Smooth muscle cell (in vitro differentiated cells): ENCODE measurements around the gene TLX2. TPM values are rescaled to one million over a fixed set of nuclear protein-coding genes. Genes with fewer than 3 reads are reported as not detected.
A peak's percentile ranks its signal among the peaks of the same experiment; 100 is the strongest.

Experiments used
- DNase-seq: peaks from one replicate; lab custom pipeline; 2025; ENCODE audit not compliant: unreplicated experiment; lab: John Stamatoyannopoulos, UW
- H2AFZ ChIP-seq: fragments of 200-600 bp; sonication (generic); 2 replicates; pipeline ENCODE4 v1.6.0; 2016; ENCODE audit warnings: antibody characterized with exemption, low read depth, mild to moderate bottlenecking
- H3F3A ChIP-seq: fragments of 200-600 bp; sonication (generic); 2 replicates; pipeline ENCODE4 v1.6.0; 2017; ENCODE audit warnings: antibody characterized with exemption, low read depth
- H3K27ac ChIP-seq: fragments of 200-600 bp; sonication (generic); 2 replicates; pipeline ENCODE4 v1.5.1; 2016; ENCODE audit warnings: low read depth, mild to moderate bottlenecking
- H3K27me3 ChIP-seq: fragments of 200-600 bp; sonication (generic); 2 replicates; pipeline ENCODE4 v1.6.1; 2016; ENCODE audit warnings: low read depth, mild to moderate bottlenecking
- H3K36me3 ChIP-seq: fragments of 200-600 bp; sonication (generic); 2 replicates; pipeline ENCODE4 v1.5.1; 2016; ENCODE audit warnings: low read depth
- H3K4me1 ChIP-seq: fragments of 200-600 bp; sonication (generic); 2 replicates; pipeline ENCODE4 v1.5.1; 2016; ENCODE audit warnings: low read depth
- H3K4me2 ChIP-seq: fragments of 200-600 bp; sonication (generic); 2 replicates; pipeline ENCODE4 v1.6.0; 2016; ENCODE audit warnings: mild to moderate bottlenecking
- H3K4me3 ChIP-seq: fragments of 200-600 bp; sonication (generic); 2 replicates; pipeline ENCODE4 v1.5.1; 2016; ENCODE audit warnings: mild to moderate bottlenecking
- H3K79me2 ChIP-seq: fragments of 200-600 bp; sonication (generic); 2 replicates; pipeline ENCODE4 v1.6.0; 2016; ENCODE audit warnings: low read depth, mild to moderate bottlenecking
- H3K9ac ChIP-seq: fragments of 200-600 bp; sonication (generic); 2 replicates; pipeline ENCODE4 v1.6.0; 2016; ENCODE audit warnings: low read depth
- H3K9me3 ChIP-seq: fragments of 200-600 bp; sonication (generic); replicated peaks from 2 replicates; pipeline ENCODE4 v1.5.1; 2016; ENCODE audit warnings: low read depth
- H4K20me1 ChIP-seq: fragments of 200-600 bp; sonication (generic); 2 replicates; pipeline ENCODE4 v1.6.0; 2016; ENCODE audit warnings: low read depth
- CTCF ChIP-seq: fragments of 200-600 bp; sonication (generic); IDR thresholded peaks from 2 replicates; pipeline ENCODE4 v1.5.1; 2017; ENCODE audit warnings: borderline replicate concordance, mild to moderate bottlenecking, antibody characterized with exemption; ENCODE audit not compliant: insufficient read depth, poor library complexity, severe bottlenecking
- WGBS: methylation state at CpG from one replicate; pipeline ENCODE4 v1.1.7; 2016; ENCODE audit warnings: low lambda C conversion rate; 5-methylcytosine and 5-hydroxymethylcytosine counted together
- polyA plus RNA-seq: library from polyadenylated mRNA; unstranded; fragments of >200 nt; fragmentation: Nextera tagmentation; extraction: Ambion mirVana; gene quantifications from 2 replicates; pipeline ENCODE4 v1.2.1, GENCODE V29; 2016
- total RNA-seq: library from RNA; depleted of rRNA; stranded (reverse); fragments of >200 nt; gene quantifications from 2 replicates; pipeline ENCODE4 v1.2.3, GENCODE V29; 2014

The TLX2 gene
- total and polyA plus RNA-seq, 2 experiments from 2014 or later: not detected

GRCh38 chr2:74495440-74495839 lies 18.8 kb upstream of the TLX2 start:
- Histone ChIP-seq H3K4me1 (peaks cover 20% of the 10 kb centered on the region), H3F3A (peaks cover 5% of the 10 kb centered on the region), H3K27me3 (peaks cover 37% of the 10 kb centered on the region), H3K9me3 (no peaks in the 10 kb centered on the region), H3K27ac (no peak overlapping the region), H3K36me3 (no peaks in the 10 kb centered on the region), H3K79me2 (no peaks in the 10 kb centered on the region), H3K9ac (no peak overlapping the region), H3K4me3 (no peak overlapping the region), H3K4me2 (no peak overlapping the region), H2AFZ (no peak overlapping the region), H4K20me1 (no peaks in the 10 kb centered on the region)
- TF ChIP-seq CTCF: no peak
- no peak for DNase-seq
- WGBS: 96% methylated on average over 1 of the region's 1 CpG

GRCh38 chr2:74496997-74497776 lies 17.1 kb upstream of the TLX2 start:
- no peak for DNase-seq
- Histone ChIP-seq H3K4me1 (peaks cover 25% of the 10 kb centered on the region), H3K4me2 (peak overlapping the region; percentile 88), H4K20me1 (no peaks in the 10 kb centered on the region), H3K9me3 (no peaks in the 10 kb centered on the region), H2AFZ (no peak overlapping the region), H3K9ac (no peak overlapping the region), H3K27ac (no peak overlapping the region), H3K36me3 (no peaks in the 10 kb centered on the region), H3F3A (peaks cover 5% of the 10 kb centered on the region), H3K4me3 (peak overlapping the region; percentile 46), H3K27me3 (peaks cover 49% of the 10 kb centered on the region), H3K79me2 (no peaks in the 10 kb centered on the region)
- no peak for TF ChIP-seq CTCF
- WGBS: 66% methylated on average over 19 of the region's 19 CpGs

- peak overlapping the region; percentile 46 for H3K4me3 ChIP-seq
- TF ChIP-seq CTCF: no peak
- H3K27ac ChIP-seq: no peak overlapping the region
- H3K4me2 ChIP-seq: peak overlapping the region; percentile 88
- H3K36me3 ChIP-seq: no peaks in the 10 kb centered on the region
- H4K20me1 ChIP-seq: no peaks in the 10 kb centered on the region
- H2AFZ ChIP-seq: no peak overlapping the region
- H3K9ac ChIP-seq: no peak overlapping the region
- no peaks in the 10 kb centered on the region for H3K79me2 ChIP-seq
- 2% methylated on average over 61 of the region's 61 CpGs for WGBS
- H3K9me3 ChIP-seq: no peaks in the 10 kb centered on the region
- H3K27me3 ChIP-seq: peaks cover 49% of the 10 kb centered on the region
- H3K4me1 ChIP-seq: peaks cover 27% of the 10 kb centered on the region
- peaks cover 5% of the 10 kb centered on the region for H3F3A ChIP-seq
- no peak for DNase-seq
Measured at GRCh38 chr2:74497777-74498499, 16.3 kb upstream of the TLX2 start.
